Naive B cell (primary cell): ENCODE results near the gene UBL4A. TPM values are rescaled to one million over a fixed set of nuclear protein-coding genes. Genes with fewer than 3 reads are reported as not detected.

Experiments used
- ATAC-seq, 2 donors: fragments of 150-1000 bp; cut with Tn5 transposase; 2 replicates each; pipeline ENCODE4 v1.10.0; 2021; ENCODE audit warnings: low read depth in 2 of 2, mild to moderate bottlenecking in 2 of 2, moderate library complexity in 2 of 2
- DNase-seq: peaks from one replicate; pipeline ENCODE4 v3.0.0; 2022
- H3K27ac Mint-ChIP-seq, 6 donors: one replicate each; pipeline ENCODE4 v1.8.0; 2020 to 2022; ENCODE audit warnings: mild to moderate bottlenecking in 6 of 6, mixed read lengths in 6 of 6, moderate library complexity in 5 of 6, inconsistent platforms in 2 of 6
- H3K27me3 Mint-ChIP-seq, 3 donors: one replicate each; pipeline ENCODE4 v1.8.0; 2021 to 2022; ENCODE audit warnings: mixed read lengths in 3 of 3, mild to moderate bottlenecking in 1 of 3
- H3K36me3 Mint-ChIP-seq, 2 donors: one replicate each; pipeline ENCODE4 v1.8.0; 2020 to 2022; ENCODE audit warnings: mixed read lengths in 2 of 2, inconsistent platforms in 1 of 2, mild to moderate bottlenecking in 1 of 2
- H3K4me1 Mint-ChIP-seq, 3 donors: one replicate each; pipeline ENCODE4 v1.8.0; 2020 to 2022; ENCODE audit warnings: mixed read lengths in 3 of 3, inconsistent platforms in 1 of 3, mild to moderate bottlenecking in 1 of 3, moderate library complexity in 1 of 3
- H3K4me3 Mint-ChIP-seq, 8 donors: one replicate each; pipeline ENCODE4 v1.8.0; 2020 to 2022; ENCODE audit warnings: mild to moderate bottlenecking in 8 of 8, mixed read lengths in 8 of 8, moderate library complexity in 8 of 8, inconsistent platforms in 2 of 8
- H3K9me3 Mint-ChIP-seq, 7 donors: one replicate each; pipeline ENCODE4 v1.8.0; 2020 to 2022; ENCODE audit warnings: mixed read lengths in 7 of 7, mild to moderate bottlenecking in 5 of 7, inconsistent platforms in 2 of 7, moderate library complexity in 1 of 7
- polyA plus RNA-seq, 6 donors: library from polyadenylated mRNA; unstranded; fragments of 300-500 nt; fragmentation: Illumina TruSeq; gene quantifications; one replicate each; pipeline ENCODE4 v1.2.3, GENCODE V29; 2021; ENCODE audit warnings: low read depth in 6 of 6

Gene UBL4A
- polyA plus RNA-seq, result 10 to 100 TPM; 18.7 to 39.4 (median 33.0) TPM

GRCh38 chrX:154486396-154487207 lies at the start of gene UBL4A:
UBL4A (minus strand) TSS chrX:154486615; CDS start chrX:154486584, 31 bp downstream.
- H3K4me3 Mint-ChIP-seq, result peak within 1 kb of the TSS; percentile 73 to 91 (median 89)
- DNase-seq (peak; percentile 59), ATAC-seq (peak; percentile 18 to 32)
- peak within 1 kb of the TSS in 5 of 6 donors; percentile 59 to 91 (median 76) for H3K27ac Mint-ChIP-seq
- peaks cover 29 to 40% (median 30%) of the 10 kb centered on the region in 3 donors for H3K4me1 Mint-ChIP-seq
- H3K36me3 Mint-ChIP-seq, result no peaks in the 10 kb centered on the region
- peaks cover 0 to 3% (median 0%) of the 10 kb centered on the region in 7 donors for H3K9me3 Mint-ChIP-seq
- H3K27me3 Mint-ChIP-seq, result no peaks in the 10 kb centered on the region

GRCh38 chrX:154535892-154536291 lies 49.5 kb upstream of the UBL4A start:
- H3K27ac Mint-ChIP-seq, result no peak overlapping the region
- ATAC-seq, result no peak

GRCh38 chrX:154534526-154535322 lies 48.3 kb upstream of the UBL4A start:
- Mint-ChIP-seq H3K4me3 (peak overlapping the region in 1 of 8 donors; percentile 32), H3K4me1 (peaks cover 6 to 8% (median 8%) of the 10 kb centered on the region in 3 donors), H3K27me3 (no peaks in the 10 kb centered on the region), H3K36me3 (no peaks in the 10 kb centered on the region), H3K9me3 (peaks cover 0 to 1% (median 0%) of the 10 kb centered on the region in 7 donors), H3K27ac (peak overlapping the region in 5 of 6 donors; percentile 54 to 84 (median 71))
- ATAC-seq (peak; percentile 97 to 98), DNase-seq (peak; percentile 88)

More at GRCh38 chrX:154535892-154536291, 49.5 kb upstream of the UBL4A start:
- H3K27me3 Mint-ChIP-seq, result no peaks in the 10 kb centered on the region
- H3K36me3 Mint-ChIP-seq, result no peaks in the 10 kb centered on the region
- no peak overlapping the region for H3K4me3 Mint-ChIP-seq
- peaks cover 6 to 8% (median 8%) of the 10 kb centered on the region in 3 donors for H3K4me1 Mint-ChIP-seq
- peaks cover 0 to 1% (median 0%) of the 10 kb centered on the region in 7 donors for H3K9me3 Mint-ChIP-seq
- DNase-seq, result no peak

- peaks cover 6 to 8% (median 8%) of the 10 kb centered on the region in 3 donors for H3K4me1 Mint-ChIP-seq
- no peaks in the 10 kb centered on the region for H3K36me3 Mint-ChIP-seq
- DNase-seq (no peak), ATAC-seq (no peak)
- no peak overlapping the region for H3K4me3 Mint-ChIP-seq
- H3K27ac Mint-ChIP-seq, result no peak overlapping the region
- H3K27me3 Mint-ChIP-seq, result no peaks in the 10 kb centered on the region
- H3K9me3 Mint-ChIP-seq, result peaks cover 0 to under 1% (median 0%) of the 10 kb centered on the region in 7 donors
Measured at GRCh38 chrX:154532690-154533089, 46.3 kb upstream of the UBL4A start.

- peaks cover 13 to 18% (median 17%) of the 10 kb centered on the region in 3 donors for H3K4me1 Mint-ChIP-seq
- H3K27me3 Mint-ChIP-seq, result no peaks in the 10 kb centered on the region
- DNase-seq (no peak), ATAC-seq (no peak)
- H3K4me3 Mint-ChIP-seq, result no peak overlapping the region
- no peak overlapping the region for H3K27ac Mint-ChIP-seq
- H3K9me3 Mint-ChIP-seq, result no peaks in the 10 kb centered on the region
- no peaks in the 10 kb centered on the region for H3K36me3 Mint-ChIP-seq
Measured at GRCh38 chrX:154531626-154532025, 45.2 kb upstream of the UBL4A start.

GRCh38 chrX:154530286-154530685 lies 43.9 kb upstream of the UBL4A start:
- ATAC-seq (no peak), DNase-seq (no peak)
- H3K36me3 Mint-ChIP-seq, result no peaks in the 10 kb centered on the region
- peak overlapping the region in 3 of 6 donors; percentile 6 to 47 (median 46) for H3K27ac Mint-ChIP-seq
- H3K4me1 Mint-ChIP-seq, result peaks cover 17 to 20% (median 17%) of the 10 kb centered on the region in 3 donors
- H3K9me3 Mint-ChIP-seq, result no peaks in the 10 kb centered on the region
- H3K4me3 Mint-ChIP-seq, result no peak overlapping the region
- H3K27me3 Mint-ChIP-seq, result no peaks in the 10 kb centered on the region

- Mint-ChIP-seq H3K36me3 (no peaks in the 10 kb centered on the region), H3K27me3 (no peaks in the 10 kb centered on the region), H3K9me3 (no peaks in the 10 kb centered on the region), H3K4me3 (no peak overlapping the region), H3K4me1 (peaks cover 9 to 12% (median 10%) of the 10 kb centered on the region in 3 donors), H3K27ac (peak overlapping the region in 1 of 6 donors; percentile 44)
- no peak for ATAC-seq
- no peak for DNase-seq
Measured at GRCh38 chrX:154529206-154529612, 42.8 kb upstream of the UBL4A start.

GRCh38 chrX:154526901-154527675 lies 40.7 kb upstream of the UBL4A start:
- H3K27ac Mint-ChIP-seq, result peak overlapping the region; percentile 22 to 84 (median 72)

GRCh38 chrX:154525606-154526490 lies 39.4 kb upstream of the UBL4A start:
- no peak for DNase-seq
- H3K27me3 Mint-ChIP-seq, result no peaks in the 10 kb centered on the region
- H3K4me3 Mint-ChIP-seq, result no peak overlapping the region
- peak overlapping the region in 2 of 6 donors; percentile 72 to 82 for H3K27ac Mint-ChIP-seq
- ATAC-seq, result no peak
- H3K9me3 Mint-ChIP-seq, result no peaks in the 10 kb centered on the region
- peaks cover 9 to 11% (median 10%) of the 10 kb centered on the region in 3 donors for H3K4me1 Mint-ChIP-seq
- no peaks in the 10 kb centered on the region for H3K36me3 Mint-ChIP-seq

More at GRCh38 chrX:154526901-154527675, 40.7 kb upstream of the UBL4A start:
- ATAC-seq, result peak; percentile 84 to 88
- Mint-ChIP-seq H3K4me1 (peaks cover 9 to 11% (median 10%) of the 10 kb centered on the region in 3 donors), H3K4me3 (peak overlapping the region; percentile 8 to 84 (median 69)), H3K27me3 (no peaks in the 10 kb centered on the region), H3K9me3 (no peaks in the 10 kb centered on the region), H3K36me3 (no peaks in the 10 kb centered on the region)
- DNase-seq, result peak; percentile 49

GRCh38 chrX:154519389-154519788 lies 33.0 kb upstream of the UBL4A start:
- H3K36me3 Mint-ChIP-seq, result no peaks in the 10 kb centered on the region
- peaks cover 8 to 15% (median 12%) of the 10 kb centered on the region in 3 donors for H3K4me1 Mint-ChIP-seq
- no peak overlapping the region for H3K4me3 Mint-ChIP-seq
- DNase-seq, result no peak
- no peak for ATAC-seq
- no peak overlapping the region for H3K27ac Mint-ChIP-seq
- no peaks in the 10 kb centered on the region for H3K27me3 Mint-ChIP-seq
- peaks cover 0 to 4% (median 0%) of the 10 kb centered on the region in 7 donors for H3K9me3 Mint-ChIP-seq

GRCh38 chrX:154517101-154517781 lies 30.8 kb upstream of the UBL4A start:
- no peak for ATAC-seq
- DNase-seq, result no peak
- no peaks in the 10 kb centered on the region for H3K27me3 Mint-ChIP-seq
- H3K36me3 Mint-ChIP-seq, result no peaks in the 10 kb centered on the region
- peak overlapping the region in 7 of 8 donors; percentile 15 to 87 (median 53) for H3K4me3 Mint-ChIP-seq
- peaks cover 15 to 21% (median 19%) of the 10 kb centered on the region in 3 donors for H3K4me1 Mint-ChIP-seq
- peak overlapping the region in 2 of 6 donors; percentile 59 to 89 for H3K27ac Mint-ChIP-seq
- H3K9me3 Mint-ChIP-seq, result peaks cover 0 to 4% (median 0%) of the 10 kb centered on the region in 7 donors
